Esophagus squamous epithelium (tissue), 5 donors: ENCODE results near the gene AGFG1. TPM values are rescaled to one million over a fixed set of nuclear protein-coding genes. Genes with fewer than 3 reads are reported as not detected.

Experiments
- DNase-seq: peaks from one replicate; lab custom pipeline; 2025; lab: John Stamatoyannopoulos, UW
- H3K27ac ChIP-seq, 4 donors: fragments of 200-600 bp; sonication (generic); one replicate each; pipeline ENCODE4 v1.5.1; 2016 to 2019; ENCODE audit warnings: mild to moderate bottlenecking in 1 of 4
- H3K27me3 ChIP-seq, 4 donors: fragments of 200-600 bp; sonication (generic); 1 replicate in 3 of 4; 2 replicates in 1 of 4; pipeline versions ENCODE4 v1.5.1 to v1.6.0; 2017 to 2021; ENCODE audit warnings: antibody characterized with exemption in 1 of 4
- H3K36me3 ChIP-seq, 3 donors: fragments of 200-600 bp; sonication (generic); one replicate each; pipeline ENCODE4 v1.5.1; 2016 to 2019
- H3K4me1 ChIP-seq, 3 donors: fragments of 200-600 bp; sonication (generic); one replicate each; pipeline ENCODE4 v1.5.1; 2017 to 2019
- H3K4me3 ChIP-seq, 4 donors: fragments of 200-600 bp; sonication (generic); 1 replicate in 3 of 4; 2 replicates in 1 of 4; pipeline ENCODE4 v1.5.1; 2016 to 2019; ENCODE audit warnings: mild to moderate bottlenecking in 2 of 4, moderate library complexity in 1 of 4
- H3K9me3 ChIP-seq, 3 donors: fragments of 200-600 bp; sonication (generic); one replicate each; pipeline ENCODE4 v1.5.1; 2016 to 2019
- CTCF ChIP-seq, 6 experiments: fragments of 450-650 bp in 4 of 6; fragments of 200-600 bp in 2 of 6; sonication (generic) in 2 of 6; IDR thresholded peaks; one replicate each; pipeline ENCODE4 v1.5.1; 2016 to 2019; ENCODE audit warnings: antibody characterized with exemption in 6 of 6, mild to moderate bottlenecking in 4 of 6, moderate library complexity in 4 of 6
- POLR2A ChIP-seq, 4 donors: fragments of 450-650 bp; IDR thresholded peaks; one replicate each; pipeline ENCODE4 v1.6.1; 2017; ENCODE audit warnings: antibody characterized with exemption in 4 of 4, mild to moderate bottlenecking in 4 of 4, moderate library complexity in 3 of 4
- WGBS, 2 donors: methylation state at CpG; one replicate each; pipeline ENCODE4 v1.1.5; 2018; 5-methylcytosine and 5-hydroxymethylcytosine counted together
- intact Hi-C: fragments of 100-400 bp; cut with DNase I; formaldehyde crosslinking; loops from one replicate; pipeline ENCODE4 v1.15.0; 2022
- total RNA-seq, 4 donors: library from RNA; depleted of rRNA; stranded (reverse); fragments of >200 nt; gene quantifications; one replicate each; pipeline ENCODE4 v1.1.0, GENCODE V29; 2016
- donor health status: DM: yes; HTN: yes; CAD: no.

The AGFG1 gene
- total RNA-seq, 4 donors from 2014 or later = 31.3 to 78.4 (median 66.6) TPM

GRCh38 chr2:227504700-227505099 is 32.7 kb downstream of the AGFG1 start:
- intact Hi-C loops = no loop called here
- no peak overlapping the region for H3K4me3 ChIP-seq
- TF ChIP-seq CTCF (IDR thresholded peaks at IDR 0.05) (no peak), POLR2A (IDR thresholded peaks at IDR 0.05) (no peak)
- 51 to 56% methylated on average over 3 of the region's 3 CpGs for WGBS, 2 donors
- DNase-seq = no peak
- H3K4me1 ChIP-seq = peaks cover 0 to 41% (median 38%) of the 10 kb centered on the region in 3 donors
- no peaks in the 10 kb centered on the region for H3K27me3 ChIP-seq
- H3K9me3 ChIP-seq = no peaks in the 10 kb centered on the region
- H3K36me3 ChIP-seq = peaks cover 0 to 10% (median 0%) of the 10 kb centered on the region in 3 donors
- no peak overlapping the region for H3K27ac ChIP-seq

- no peaks in the 10 kb centered on the region for H3K9me3 ChIP-seq
- no peak for DNase-seq
- TF ChIP-seq CTCF (IDR thresholded peaks at IDR 0.05) (no peak), POLR2A (IDR thresholded peaks at IDR 0.05) (no peak)
- H3K4me1 ChIP-seq = peaks cover 0 to 58% (median 55%) of the 10 kb centered on the region in 3 donors
- H3K4me3 ChIP-seq = no peak overlapping the region
- no peaks in the 10 kb centered on the region for H3K27me3 ChIP-seq
- H3K27ac ChIP-seq = no peak overlapping the region
- 72 to 76% methylated on average over 1 of the region's 1 CpG for WGBS, 2 donors
- H3K36me3 ChIP-seq = peaks cover 0 to 1% (median 0%) of the 10 kb centered on the region in 3 donors
- intact Hi-C loops = no loop called here
Observed at GRCh38 chr2:227506456-227506855, 34.5 kb downstream of the AGFG1 start.

- no peak overlapping the region for H3K4me3 ChIP-seq
- no peak overlapping the region for H3K27ac ChIP-seq
- DNase-seq = no peak
- no peaks in the 10 kb centered on the region for H3K36me3 ChIP-seq
- 43 to 80% methylated on average over 2 of the region's 2 CpGs for WGBS, 2 donors
- intact Hi-C loops = no loop called here
- H3K4me1 ChIP-seq = peaks cover 0 to 70% (median 62%) of the 10 kb centered on the region in 3 donors
- H3K27me3 ChIP-seq = no peaks in the 10 kb centered on the region
- H3K9me3 ChIP-seq = no peaks in the 10 kb centered on the region
- TF ChIP-seq CTCF (IDR thresholded peaks at IDR 0.05) (no peak), POLR2A (IDR thresholded peaks at IDR 0.05) (no peak)
Observed at GRCh38 chr2:227507963-227508362, 36.0 kb downstream of the AGFG1 start.

- intact Hi-C loops = no loop called here
Observed at GRCh38 chr2:227509076-227509475, 37.1 kb downstream of the AGFG1 start.

More at GRCh38 chr2:227509076-227509475, 37.1 kb downstream of the AGFG1 start:
- 86 to 89% methylated on average over 2 of the region's 2 CpGs for WGBS, 2 donors
- no peak for DNase-seq
- H3K27me3 ChIP-seq = no peaks in the 10 kb centered on the region
- H3K9me3 ChIP-seq = no peaks in the 10 kb centered on the region
- H3K4me1 ChIP-seq = peaks cover 0 to 72% (median 56%) of the 10 kb centered on the region in 3 donors
- no peak overlapping the region for H3K27ac ChIP-seq
- peaks cover 0 to 3% (median 0%) of the 10 kb centered on the region in 3 donors for H3K36me3 ChIP-seq
- H3K4me3 ChIP-seq = no peak overlapping the region
- TF ChIP-seq CTCF (IDR thresholded peaks at IDR 0.05) (no peak), POLR2A (IDR thresholded peaks at IDR 0.05) (no peak)
